Bronchial epithelial cell (primary cell): ENCODE data around the gene FAM174C. TPM values are rescaled to one million over a fixed set of nuclear protein-coding genes. Genes with fewer than 3 reads are reported as not detected.

ENCODE experiments used
- DNase-seq: peaks from one replicate; pipeline ENCODE4 v3.0.0-alpha.2; 2010; ENCODE audit warnings: low read depth
- FAIRE-seq: peaks from 2 replicates; lab custom pipeline; 2011; peaks lifted over from hg19 to GRCh38; lab: Jason Lieb, UNC
- H3K27me3 ChIP-seq: 2 replicates; pipeline ENCODE4 v1.5.1; 2011; ENCODE audit warnings: low read length; ENCODE audit not compliant: control insufficient read depth, insufficient read depth
- H3K36me3 ChIP-seq: 2 replicates; pipeline ENCODE4 v1.5.1; 2011; ENCODE audit warnings: low read length; ENCODE audit not compliant: control insufficient read depth, insufficient read depth
- H3K4me3 ChIP-seq: 2 replicates; pipeline ENCODE4 v1.5.1; 2011; ENCODE audit warnings: mild to moderate bottlenecking, low read depth, low read length, control low read depth
- CTCF ChIP-seq: IDR thresholded peaks from 2 replicates; pipeline ENCODE4 v1.5.1; 2011; ENCODE audit warnings: mild to moderate bottlenecking, moderate library complexity, low read length, control low read depth, inconsistent platforms; ENCODE audit not compliant: insufficient read depth, severe bottlenecking
- total RNA-seq: library from RNA; depleted of rRNA; stranded (reverse); fragments of >200 nt; gene quantifications from 2 replicates; pipeline ENCODE4 v1.2.1, GENCODE V29; 2014

FAM174C gene
- total RNA-seq, 1 donor from 2014 or later: 20.8 TPM

DNA sequence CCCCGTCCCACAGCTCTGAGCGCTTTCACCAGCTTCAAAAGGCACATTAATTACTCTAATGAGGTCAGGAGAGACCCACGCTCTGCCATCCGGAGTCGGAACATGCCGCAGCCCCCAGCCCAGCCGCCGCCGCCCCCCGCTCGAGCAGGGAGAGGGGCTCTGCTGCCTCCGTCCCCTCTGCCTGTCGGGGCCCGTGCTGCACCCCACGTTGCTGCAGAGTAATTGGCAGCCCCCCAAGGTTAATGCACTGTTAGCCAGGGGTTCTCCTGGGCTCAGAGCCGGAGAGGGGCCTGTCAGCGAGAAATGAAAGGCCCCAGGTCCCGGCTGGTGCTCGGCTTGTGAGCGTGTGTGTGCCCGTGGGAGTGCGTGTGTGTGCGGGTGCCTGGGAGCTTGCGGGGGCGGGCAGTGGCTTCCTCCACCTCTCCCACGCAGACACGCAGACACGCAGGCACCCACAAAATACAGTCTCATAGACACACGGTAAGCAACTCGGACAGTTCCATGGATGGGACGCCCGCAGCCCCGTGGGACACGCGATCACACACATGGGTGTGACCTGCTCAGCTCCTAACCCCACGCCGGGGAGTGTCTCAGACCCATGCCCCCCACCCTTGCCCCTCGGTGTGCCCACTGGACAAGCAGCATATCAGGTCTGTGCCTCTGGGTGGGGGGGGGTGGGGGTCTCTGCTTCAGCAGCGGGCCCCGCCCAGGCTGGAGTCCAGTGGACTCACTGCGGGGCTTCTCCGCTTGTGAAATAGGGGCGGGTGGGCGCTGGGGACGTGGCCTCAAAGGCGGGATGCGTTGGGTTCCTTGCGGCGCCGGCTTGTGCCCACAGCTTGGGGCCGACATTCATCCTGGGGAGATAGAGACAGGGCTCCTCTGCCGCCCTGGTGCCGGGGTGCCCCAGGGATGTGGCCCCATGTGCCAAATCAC lies 5.6 kb downstream of the FAM174C start:
- no peak overlapping the region for H3K4me3 ChIP-seq
- TF ChIP-seq CTCF: no peak
- peaks cover 11% of the 10 kb centered on the region for H3K27me3 ChIP-seq
- peaks cover 13% of the 10 kb centered on the region for H3K36me3 ChIP-seq
- DNase-seq (no peak), FAIRE-seq (no peak)

DNA sequence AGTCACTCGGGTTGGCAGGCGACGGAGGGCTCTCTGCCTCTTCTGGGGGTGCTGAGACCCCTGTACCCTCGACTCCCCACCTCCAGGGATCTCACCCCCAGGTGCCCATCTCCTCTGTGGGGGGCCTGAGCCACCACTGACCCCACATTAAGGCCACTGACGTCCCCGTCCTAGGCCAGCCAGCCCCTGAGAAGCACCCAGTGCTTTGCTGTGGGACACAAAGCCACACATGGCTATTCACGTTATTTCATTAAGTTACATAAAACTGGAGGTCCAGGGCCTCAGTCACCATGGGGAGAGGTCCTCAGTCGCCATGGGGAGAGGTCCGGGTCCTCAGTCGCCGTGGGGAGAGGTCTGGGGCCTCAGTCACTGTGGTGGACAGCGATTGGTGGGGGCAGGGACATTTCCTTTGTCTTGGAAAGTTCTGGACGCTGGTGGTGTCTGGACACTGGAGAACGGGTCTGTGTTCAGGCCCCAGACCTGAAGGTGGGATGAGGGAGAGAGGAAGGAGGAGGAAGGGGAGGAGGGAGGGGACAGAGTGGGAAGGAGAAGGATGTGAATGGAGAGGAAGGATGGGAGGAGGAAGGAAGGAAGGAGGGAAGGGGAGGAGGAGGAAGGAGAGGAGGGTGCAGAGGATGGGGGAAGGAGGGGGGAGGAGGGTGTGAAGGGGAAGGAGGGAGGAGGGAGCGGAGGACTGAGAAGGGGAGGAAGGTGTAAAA lies 6.4 kb downstream of the FAM174C start:
- DNase-seq (no peak), FAIRE-seq (no peak)
- no peak for TF ChIP-seq CTCF
- H3K36me3 ChIP-seq: peaks cover 13% of the 10 kb centered on the region
- no peak overlapping the region for H3K4me3 ChIP-seq
- H3K27me3 ChIP-seq: peaks cover 15% of the 10 kb centered on the region

DNA sequence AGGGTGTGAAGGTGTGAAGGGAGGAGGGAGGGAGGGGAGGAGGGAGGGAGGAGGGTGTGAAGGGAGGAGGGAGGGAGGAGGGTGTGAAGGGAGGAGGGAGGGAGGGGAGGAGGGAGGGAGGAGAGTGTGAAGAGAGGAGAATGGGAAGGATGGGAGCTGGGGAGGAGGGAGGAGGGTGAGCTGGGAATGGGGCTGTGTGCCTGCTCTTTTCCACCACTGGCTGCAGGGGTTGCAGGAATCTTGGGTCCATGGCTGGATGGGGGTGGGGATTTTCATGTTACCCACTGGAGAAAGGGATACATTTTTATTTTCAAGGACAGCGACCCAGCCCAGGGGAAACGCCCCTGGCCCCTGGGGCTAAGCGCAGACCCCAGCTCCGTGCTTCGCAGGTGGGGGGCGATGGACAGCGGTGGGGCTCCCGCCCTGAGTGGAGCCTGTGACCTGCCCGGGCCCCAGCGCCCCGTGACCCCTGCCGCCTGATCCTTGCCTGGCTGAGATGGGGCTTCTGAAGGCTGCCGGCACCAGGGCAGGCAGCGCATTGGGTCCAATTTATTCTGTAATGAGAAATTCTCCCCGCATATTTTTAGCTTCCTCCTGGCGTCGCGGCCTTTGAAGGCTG lies 7.4 kb downstream of the FAM174C start:
- peaks cover 9% of the 10 kb centered on the region for H3K36me3 ChIP-seq
- DNase-seq (no peak), FAIRE-seq (no peak)
- no peak overlapping the region for H3K4me3 ChIP-seq
- peaks cover 19% of the 10 kb centered on the region for H3K27me3 ChIP-seq
- TF ChIP-seq CTCF: no peak

DNA sequence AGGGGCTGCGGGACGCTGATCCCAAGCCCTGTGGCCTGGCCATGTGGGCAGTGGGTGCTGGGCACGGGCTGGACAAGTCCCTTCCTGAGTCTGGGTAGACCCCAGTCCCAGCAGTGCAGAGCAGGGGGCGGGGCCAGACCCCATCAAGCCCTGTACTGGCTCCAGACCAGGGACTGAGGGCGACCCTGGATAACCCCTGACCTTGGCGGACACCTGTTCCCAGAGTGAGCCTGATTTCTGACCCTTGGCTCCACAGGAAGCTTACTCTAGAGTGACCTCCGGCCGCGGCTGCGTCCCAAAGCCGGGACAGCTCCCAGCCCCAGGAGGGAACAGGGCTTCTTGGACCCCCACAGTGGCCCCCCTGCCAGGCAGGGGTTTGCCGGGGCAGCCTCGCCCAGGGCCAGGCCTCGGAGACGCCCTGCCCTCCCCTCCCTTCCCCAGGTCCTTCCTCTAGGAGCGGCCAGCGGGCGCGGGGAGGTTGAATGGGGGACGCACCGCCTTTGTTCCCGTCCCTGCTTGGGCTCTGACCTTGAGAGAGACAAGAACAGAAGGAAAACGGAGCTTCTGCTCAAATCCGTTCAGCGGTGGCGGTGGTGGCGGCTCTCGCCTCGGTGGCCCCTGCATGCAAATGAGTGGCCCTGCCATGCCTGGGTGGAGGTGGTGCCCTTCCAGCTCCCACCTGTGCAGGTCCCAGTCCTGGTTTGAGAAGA lies 8.0 kb downstream of the FAM174C start:
- TF ChIP-seq CTCF: no peak
- DNase-seq (no peak), FAIRE-seq (no peak)
- H3K36me3 ChIP-seq: peaks cover 9% of the 10 kb centered on the region
- H3K4me3 ChIP-seq: no peak overlapping the region
- peaks cover 23% of the 10 kb centered on the region for H3K27me3 ChIP-seq

GRCh38 chr19:1283917-1284292 lies 8.6 kb downstream of the FAM174C start:
- no peak for TF ChIP-seq CTCF
- peaks cover 7% of the 10 kb centered on the region for H3K36me3 ChIP-seq
- H3K4me3 ChIP-seq: no peak overlapping the region
- no peak for DNase-seq
- peaks cover 23% of the 10 kb centered on the region for H3K27me3 ChIP-seq
- FAIRE-seq: no peak
